H1 (cell line): ENCODE results near the gene CUTA. TPM values are rescaled to one million over a fixed set of nuclear protein-coding genes. Genes with fewer than 3 reads are reported as not detected.

Experiments
- CTCF ChIA-PET: fragments of 300-600 bp; sonication (Branson Sonifier 250); formaldehyde crosslinking; loops from one replicate; lab custom pipeline; 2021; ENCODE audit not compliant: partially characterized antibody; lab: Charles Lee
- POLR2A ChIA-PET: fragments of 300-600 bp; sonication (Branson Sonifier 250); formaldehyde crosslinking; loops from one replicate; lab custom pipeline; 2021; ENCODE audit warnings: inconsistent platforms; ENCODE audit not compliant: partially characterized antibody; lab: Charles Lee
- DNase-seq, 2 experiments: peaks; one replicate each; pipeline versions ENCODE4 v3.0.0 to v3.0.0-alpha.2; 2010 to 2022; ENCODE audit warnings: low spot score in 2 of 2, low read depth in 1 of 2, mixed read lengths in 1 of 2
- FAIRE-seq: peaks from 2 replicates; lab custom pipeline; 2011; peaks lifted over from hg19 to GRCh38; lab: Jason Lieb, UNC
- H2AFZ ChIP-seq: 2 replicates; pipeline ENCODE4 v1.8.1; 2012; ENCODE audit warnings: low read length, inconsistent platforms
- H2AK5ac ChIP-seq: 2 replicates; pipeline ENCODE4 v1.6.1; 2013; ENCODE audit warnings: low read depth, low read length
- H2BK120ac ChIP-seq: replicated peaks from 2 replicates; pipeline ENCODE3; 2013; ENCODE audit warnings: low read depth, low read length, inconsistent platforms
- H2BK12ac ChIP-seq: 2 replicates; pipeline ENCODE4 v1.6.1; 2013; ENCODE audit warnings: low read depth, low read length
- H2BK15ac ChIP-seq: 2 replicates; pipeline ENCODE4 v1.6.1; 2013; ENCODE audit warnings: low read length
- H2BK20ac ChIP-seq: 2 replicates; pipeline ENCODE4 v1.6.1; 2013; ENCODE audit warnings: low read length
- H2BK5ac ChIP-seq: 2 replicates; pipeline ENCODE4 v1.6.1; 2013; ENCODE audit warnings: low read depth, low read length
- H3K14ac ChIP-seq: 2 replicates; pipeline ENCODE4 v1.6.1; 2013; ENCODE audit warnings: inconsistent platforms; ENCODE audit not compliant: insufficient read length
- H3K18ac ChIP-seq: 2 replicates; pipeline ENCODE4 v1.6.1; 2013; ENCODE audit warnings: low read length; ENCODE audit errors: extremely low read depth
- H3K23ac ChIP-seq: 2 replicates; pipeline ENCODE4 v1.6.1; 2013; ENCODE audit warnings: inconsistent platforms; ENCODE audit not compliant: insufficient read length
- H3K23me2 ChIP-seq: 2 replicates; pipeline ENCODE4 v1.6.1; 2013; ENCODE audit warnings: low read depth, low read length
- H3K27ac ChIP-seq: 2 replicates; pipeline ENCODE4 v1.6.1; 2011; ENCODE audit warnings: low read depth, low read length, inconsistent platforms
- H3K27me3 ChIP-seq, 4 experiments: replicated peaks in 1 of 4; 1 replicate in 1 of 4; 2 replicates in 3 of 4; pipeline versions ENCODE4 v1.6.1 to v1.8.1; 2011 to 2013; ENCODE audit warnings: low read length in 3 of 4, mild to moderate bottlenecking in 3 of 4, inconsistent platforms in 2 of 4, mixed read lengths in 2 of 4, moderate library complexity in 1 of 4; ENCODE audit not compliant: control insufficient read depth in 3 of 4, insufficient read depth in 3 of 4; ENCODE audit errors: extremely low read depth in 1 of 4
- H3K36me3 ChIP-seq, 4 experiments: 2 replicates each; pipeline versions ENCODE4 v1.6.1 to v1.8.1; 2011 to 2013; ENCODE audit warnings: mild to moderate bottlenecking in 4 of 4, low read length in 3 of 4, moderate library complexity in 2 of 4, control low read depth in 1 of 4, inconsistent platforms in 1 of 4; ENCODE audit not compliant: insufficient read depth in 4 of 4, control insufficient read depth in 2 of 4
- H3K4ac ChIP-seq: replicated peaks from 2 replicates; pipeline ENCODE3; 2013; ENCODE audit warnings: low read length, low read depth, mixed read lengths, inconsistent platforms; ENCODE audit not compliant: insufficient read length
- H3K4me1 ChIP-seq, 4 experiments: replicated peaks in 1 of 4; 1 replicate in 1 of 4; 2 replicates in 3 of 4; pipeline versions ENCODE4 v1.6.1 to v1.8.1; 2011 to 2013; ENCODE audit warnings: low read length in 3 of 4, inconsistent platforms in 2 of 4, mixed read lengths in 1 of 4; ENCODE audit not compliant: insufficient read depth in 4 of 4, control insufficient read depth in 3 of 4
- H3K4me2 ChIP-seq, 2 experiments: 2 replicates each; pipeline versions ENCODE4 v1.6.1 to v1.8.1; 2011 to 2013; ENCODE audit warnings: low read depth in 2 of 2, low read length in 2 of 2, control low read depth in 1 of 2, inconsistent platforms in 1 of 2, mild to moderate bottlenecking in 1 of 2; ENCODE audit not compliant: insufficient read depth in 1 of 2
- H3K4me3 ChIP-seq, 4 experiments: fragments of 200-600, 300-600 bp in 1 of 4; sonication (generic), shearing (Covaris generic), sonication (Bioruptor Twin) in 1 of 4; 2 replicates each; pipeline versions ENCODE4 v1.5.1 to v1.8.1; 2011 to 2016; ENCODE audit warnings: low read length in 4 of 4, low read depth in 3 of 4, control low read depth in 2 of 4, inconsistent platforms in 2 of 4, mild to moderate bottlenecking in 2 of 4, mixed read lengths in 1 of 4, moderate library complexity in 1 of 4; ENCODE audit not compliant: insufficient read depth in 2 of 4; ENCODE audit errors: extremely low read depth in 1 of 4
- H3K56ac ChIP-seq: replicated peaks from 2 replicates; pipeline ENCODE3; 2013; ENCODE audit warnings: low read depth, mild to moderate bottlenecking, mixed read lengths, low read length, inconsistent platforms; ENCODE audit not compliant: insufficient read length
- H3K79me1 ChIP-seq: 2 replicates; pipeline ENCODE4 v1.6.1; 2013; ENCODE audit warnings: low read depth, low read length, control low read depth
- H3K79me2 ChIP-seq, 2 experiments: 2 replicates each; pipeline versions ENCODE4 v1.6.1 to v1.8.1; 2012 to 2013; ENCODE audit warnings: low read length in 2 of 2, mild to moderate bottlenecking in 2 of 2, inconsistent platforms in 1 of 2; ENCODE audit not compliant: insufficient read depth in 2 of 2, control insufficient read depth in 1 of 2
- H3K9ac ChIP-seq, 4 experiments: replicated peaks in 1 of 4; 1 replicate in 1 of 4; 2 replicates in 3 of 4; pipeline versions ENCODE4 v1.6.1 to v1.8.1; 2011 to 2013; ENCODE audit warnings: low read depth in 3 of 4, low read length in 3 of 4, control low read depth in 2 of 4, mild to moderate bottlenecking in 2 of 4, moderate library complexity in 2 of 4, inconsistent platforms in 1 of 4; ENCODE audit errors: extremely low read depth in 1 of 4
- H3K9me3 ChIP-seq, 2 experiments: 2 replicates each; pipeline versions ENCODE4 v1.6.1 to v1.8.1; 2012 to 2013; ENCODE audit warnings: mild to moderate bottlenecking in 2 of 2, moderate library complexity in 2 of 2, control low read depth in 1 of 2, inconsistent platforms in 1 of 2, low read depth in 1 of 2, low read length in 1 of 2, mixed read lengths in 1 of 2; ENCODE audit not compliant: insufficient read depth in 2 of 2
- H4K20me1 ChIP-seq, 2 experiments: replicated peaks in 1 of 2; 2 replicates each; pipeline versions ENCODE3 to v1.8.1; 2011 to 2013; ENCODE audit warnings: inconsistent platforms in 2 of 2, low read length in 2 of 2, mild to moderate bottlenecking in 1 of 2; ENCODE audit not compliant: insufficient read depth in 2 of 2, control insufficient read depth in 1 of 2
- H4K5ac ChIP-seq: 2 replicates; pipeline ENCODE4 v1.6.1; 2013; ENCODE audit warnings: low read length, low read depth, mixed read lengths, inconsistent platforms; ENCODE audit not compliant: insufficient read length
- H4K8ac ChIP-seq: 2 replicates; pipeline ENCODE4 v1.8.0; 2013; ENCODE audit warnings: mild to moderate bottlenecking, moderate library complexity, low read length, inconsistent platforms; ENCODE audit not compliant: insufficient read depth; ENCODE audit errors: extremely low read depth
- H4K91ac ChIP-seq: replicated peaks from 2 replicates; pipeline ENCODE3; 2013; ENCODE audit warnings: low read length, mixed read lengths, inconsistent platforms; ENCODE audit not compliant: insufficient read length
- BRCA1 ChIP-seq: IDR thresholded peaks from 2 replicates; pipeline ENCODE4 v1.6.1; 2012; ENCODE audit warnings: low read depth, low read length, improper control_type of control experiment
- CBX5 ChIP-seq: fragments of 300-800, 300-1000 bp; sonication (generic); IDR thresholded peaks from 2 replicates; pipeline ENCODE4 v1.7.1; 2016; ENCODE audit warnings: antibody characterized with exemption, low read length, low read depth
- EP300 ChIP-seq, 2 experiments: IDR thresholded peaks; 1 replicate in 1 of 2; 2 replicates in 1 of 2; pipeline ENCODE4 v1.6.1; 2011 to 2012; ENCODE audit warnings: low read depth in 2 of 2, low read length in 2 of 2, mild to moderate bottlenecking in 2 of 2, borderline replicate concordance in 1 of 2, inconsistent platforms in 1 of 2, moderate library complexity in 1 of 2
- EZH2 ChIP-seq: fragments of 200-600 bp; sonication (generic); IDR thresholded peaks from 2 replicates; pipeline ENCODE4 v1.7.1; 2012; ENCODE audit warnings: low read depth, mild to moderate bottlenecking, moderate library complexity, low read length, inconsistent platforms; ENCODE audit not compliant: severe bottlenecking
- PHF8 ChIP-seq: fragments of 200-600 bp; sonication (generic); conservative IDR thresholded peaks from 2 replicates; pipeline ENCODE4 v1.7.1; 2012; ENCODE audit warnings: low read depth, mild to moderate bottlenecking, inconsistent platforms, low read length, moderate library complexity
- RAD21 ChIP-seq, 2 experiments: IDR thresholded peaks in 1 of 2; conservative IDR thresholded peaks in 1 of 2; 2 replicates each; pipeline ENCODE4 v1.6.1; 2011; ENCODE audit warnings: low read depth in 2 of 2, low read length in 2 of 2, improper control_type of control experiment in 1 of 2, inconsistent platforms in 1 of 2, mild to moderate bottlenecking in 1 of 2, moderate library complexity in 1 of 2
- SRF ChIP-seq: IDR thresholded peaks from 2 replicates; pipeline ENCODE4 v1.6.1; 2011; ENCODE audit warnings: mild to moderate bottlenecking, low read depth, low read length, moderate library complexity
- ZNF274 ChIP-seq: IDR thresholded peaks from 2 replicates; pipeline ENCODE4 v1.7.0; 2012; ENCODE audit warnings: low read length, borderline replicate concordance; ENCODE audit errors: extremely low read depth
- WGBS, 2 experiments: shearing (Covaris generic) in 1 of 2; methylation state at CpG; one replicate each; pipeline versions ENCODE4 v1.1.6 to v1.1.7; 2013 to 2015; ENCODE audit warnings: low lambda C conversion rate in 2 of 2, mixed read lengths in 2 of 2, inconsistent platforms in 1 of 2, low coverage in 1 of 2, missing lambda C conversion rate in 1 of 2; ENCODE audit not compliant: insufficient replicate concordance in 2 of 2, insufficient coverage in 1 of 2, insufficient read length in 1 of 2; ENCODE audit errors: extremely low coverage in 1 of 2, missing lambda C conversion rate in 1 of 2; 5-methylcytosine and 5-hydroxymethylcytosine counted together
- polyA plus RNA-seq, 7 experiments: library from polyadenylated mRNA; depleted of rRNA in 3 of 7; stranded (reverse) in 5 of 7; unstranded in 2 of 7; fragments of >200 nt in 5 of 7; fragments of 200-250 nt in 2 of 7; gene quantifications; 1 replicate in 5 of 7; 2 replicates in 1 of 7; 4 replicates in 1 of 7; pipeline versions ENCODE4 v1.2.1 to v1.2.3, GENCODE V29; 2011 to 2013; ENCODE audit warnings: missing spikeins in 2 of 7, mixed read lengths in 2 of 7
- total RNA-seq: library from RNA; stranded (reverse); fragmentation: NEBNext Ultra II Directional; extraction: Animal tissue kit (Norgen Biotek cat#: 25700); gene quantifications from 2 replicates; pipeline ENCODE4 v1.2.1, GENCODE V29; 2021
- TF ChIP-seq, protein P1 (sequence below): IDR thresholded peaks from 2 replicates; pipeline ENCODE4 v1.6.1; 2012; ENCODE audit warnings: inconsistent platforms
- TF ChIP-seq, protein P2 (sequence below): IDR thresholded peaks from 2 replicates; pipeline ENCODE4 v1.6.1; 2011; ENCODE audit warnings: low read length, improper control_type of control experiment

The CUTA gene
- total and polyA plus RNA-seq, 2 of the 8 experiments (the other 6 are each of a cell fraction or from before 2014, with no cell fraction given): 297 to 460 TPM

DNA sequence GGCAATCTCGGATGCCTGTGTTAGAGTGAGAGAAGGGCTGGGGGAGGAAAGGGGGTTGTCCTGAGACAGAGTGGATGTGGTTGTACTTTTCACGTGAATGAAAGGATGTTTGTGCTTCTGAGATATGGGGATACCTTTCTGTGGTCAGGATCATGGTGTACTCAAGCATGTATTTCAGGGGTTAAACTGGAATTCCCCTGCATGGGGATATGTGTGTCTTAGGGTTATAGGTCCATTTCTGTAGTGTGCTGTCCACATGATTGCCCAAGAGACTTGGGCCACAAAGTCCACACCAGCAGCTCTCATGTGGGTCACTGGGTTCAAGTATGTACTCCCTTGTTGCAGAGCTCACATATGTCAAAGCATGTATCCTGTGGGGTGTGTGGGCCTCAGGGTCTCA is 12.4 kb upstream of the CUTA start:
- peaks cover 4 to 5% (median 5%) of the 10 kb centered on the region in 4 experiments; a peak in 7 of 8 replicates for H3K36me3 ChIP-seq
- H3K23me2 ChIP-seq: peaks cover 31% of the 10 kb centered on the region
- H3K9me3 ChIP-seq: no peaks in the 10 kb centered on the region; a peak in 1 of 4 replicates
- CTCF ChIA-PET: interaction anchor here (0.8 to 4.1 kb wide), 9 partner anchors 11 to 153 kb away, joined by 3 to 22 read pairs (median 5); partner anchors contain the start of genes B3GALT4, CUTA, SYNGAP1 and ZBTB9
- H4K8ac ChIP-seq: no peak overlapping the region
- no peak for DNase-seq
- H3K56ac ChIP-seq: no peak overlapping the region
- peak overlapping the region in 2 of 4 experiments; percentile 58 to 61; a peak in 3 of 8 replicates for H3K4me3 ChIP-seq
- peak overlapping the region; percentile 4; the same call in 1 of the 2 replicates for H2AK5ac ChIP-seq
- H3K27ac ChIP-seq: peak overlapping the region; percentile 98; the same call in 1 of the 2 replicates
- no peak overlapping the region for H3K23ac ChIP-seq
- peak overlapping the region; percentile 13 for H2BK120ac ChIP-seq
- peak overlapping the region; percentile 1; the same call in 1 of the 2 replicates for H2BK15ac ChIP-seq
- POLR2A ChIA-PET: interaction anchor here (0.8 to 14.8 kb wide), 15 partner anchors 8 to 459 kb away, joined by 3 to 381 read pairs (median 8); partner anchors contain the start of genes B3GALT4, CUTA, PHF1 and SYNGAP1
- H3K79me1 ChIP-seq: peaks cover 17% of the 10 kb centered on the region
- H3K79me2 ChIP-seq: peaks cover 13 to 72% of the 10 kb centered on the region in 2 experiments
- no peak overlapping the region for H4K5ac ChIP-seq
- H3K4me1 ChIP-seq: peaks cover 15 to 43% (median 28%) of the 10 kb centered on the region in 4 experiments
- no peak overlapping the region for H3K14ac ChIP-seq
- no peak overlapping the region for H4K91ac ChIP-seq
- peak overlapping the region; percentile 72 for H2BK20ac ChIP-seq
- H3K9ac ChIP-seq: peak overlapping the region in 2 of 4 experiments; percentile 3 to 38; a peak in 1 of 7 replicates
- H3K4me2 ChIP-seq: peak overlapping the region; percentile 90 to 91
- no peak for FAIRE-seq
- 59% methylated on average over 2 of the region's 2 CpGs; no CpG with 5 or more reads in 1 of the 2 experiments for WGBS, 2 experiments
- peak overlapping the region; percentile 10 for H3K4ac ChIP-seq
- H4K20me1 ChIP-seq: peaks cover 0 to 13% of the 10 kb centered on the region in 2 experiments
- H3K27me3 ChIP-seq: no peaks in the 10 kb centered on the region
- peak overlapping the region; percentile 75; the same call in 1 of the 2 replicates for H2BK5ac ChIP-seq
- no peak overlapping the region for H2AFZ ChIP-seq
- H3K18ac ChIP-seq: no peak overlapping the region
- H2BK12ac ChIP-seq: peak overlapping the region; percentile 91; the same call in 1 of the 2 replicates
- no peak for TF ChIP-seq CBX5
- TF ChIP-seq, protein P1, sequence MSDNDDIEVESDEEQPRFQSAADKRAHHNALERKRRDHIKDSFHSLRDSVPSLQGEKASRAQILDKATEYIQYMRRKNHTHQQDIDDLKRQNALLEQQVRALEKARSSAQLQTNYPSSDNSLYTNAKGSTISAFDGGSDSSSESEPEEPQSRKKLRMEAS: no peak
- no peak for TF ChIP-seq BRCA1
- TF ChIP-seq ZNF274: no peak
- TF ChIP-seq, protein P2, sequence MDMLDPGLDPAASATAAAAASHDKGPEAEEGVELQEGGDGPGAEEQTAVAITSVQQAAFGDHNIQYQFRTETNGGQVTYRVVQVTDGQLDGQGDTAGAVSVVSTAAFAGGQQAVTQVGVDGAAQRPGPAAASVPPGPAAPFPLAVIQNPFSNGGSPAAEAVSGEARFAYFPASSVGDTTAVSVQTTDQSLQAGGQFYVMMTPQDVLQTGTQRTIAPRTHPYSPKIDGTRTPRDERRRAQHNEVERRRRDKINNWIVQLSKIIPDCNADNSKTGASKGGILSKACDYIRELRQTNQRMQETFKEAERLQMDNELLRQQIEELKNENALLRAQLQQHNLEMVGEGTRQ: no peak
- no peak for TF ChIP-seq SRF
- TF ChIP-seq RAD21 (IDR thresholded peaks at IDR 0.05 in 1 of 2, conservative IDR thresholded peaks at IDR 0.05 in 1 of 2; ENCODE audit: low read depth in 2 of 2, low read length in 2 of 2): no peak
- TF ChIP-seq PHF8: no peak
- no peak for TF ChIP-seq EZH2
- no peak for TF ChIP-seq EP300 (IDR thresholded peaks at IDR 0.05; ENCODE audit: borderline replicate concordance in 1 of 2, low read depth in 2 of 2, low read length in 2 of 2)
